Measurements from ENCODE around the gene FSTL3.

FSTL3 gene

GRCh38 chr19:645912-646778 is 30.0 kb upstream of the FSTL3 start:
- no peak for DNase-seq (ENCODE audit: low read depth in 2 of 2)

GRCh38 chr19:646779-647565 is 29.2 kb upstream of the FSTL3 start:
- no peak for DNase-seq (ENCODE audit: low read depth in 2 of 2)

- no peak for DNase-seq (ENCODE audit: low read depth in 2 of 2)
Observed at GRCh38 chr19:647566-648284, 28.5 kb upstream of the FSTL3 start.

- DNase-seq (ENCODE audit: low read depth in 2 of 2) = no peak
Observed at GRCh38 chr19:648305-648704, 27.9 kb upstream of the FSTL3 start.

GRCh38 chr19:648904-649801 is 27.0 kb upstream of the FSTL3 start:
- no peak for DNase-seq (ENCODE audit: low read depth in 2 of 2)

- no peak for DNase-seq (ENCODE audit: low read depth in 2 of 2)
Observed at GRCh38 chr19:650121-650520, 26.1 kb upstream of the FSTL3 start.

- DNase-seq (ENCODE audit: low read depth in 2 of 2) = no peak
Observed at GRCh38 chr19:651114-651818, 24.9 kb upstream of the FSTL3 start.

- DNase-seq (ENCODE audit: low read depth in 2 of 2) = no peak
Observed at GRCh38 chr19:651991-652390, 24.2 kb upstream of the FSTL3 start.

GRCh38 chr19:652467-653389 is 23.5 kb upstream of the FSTL3 start:
- DNase-seq (ENCODE audit: low read depth in 2 of 2) = no peak

GRCh38 chr19:653425-653824 is 22.8 kb upstream of the FSTL3 start:
- DNase-seq (ENCODE audit: low read depth in 2 of 2) = no peak

- no peak for DNase-seq (ENCODE audit: low read depth in 2 of 2)
Observed at GRCh38 chr19:655691-656090, 20.5 kb upstream of the FSTL3 start.

GRCh38 chr19:656751-657559 is 19.2 kb upstream of the FSTL3 start:
- no peak for DNase-seq (ENCODE audit: low read depth in 2 of 2)

GRCh38 chr19:657611-658010 is 18.6 kb upstream of the FSTL3 start:
- DNase-seq (ENCODE audit: low read depth in 2 of 2) = no peak

GRCh38 chr19:658059-658839 is 17.9 kb upstream of the FSTL3 start:
- DNase-seq (ENCODE audit: low read depth in 2 of 2) = no peak

GRCh38 chr19:658916-659839 is 17.0 kb upstream of the FSTL3 start:
- DNase-seq (ENCODE audit: low read depth in 2 of 2) = no peak

GRCh38 chr19:660793-661426 is 15.3 kb upstream of the FSTL3 start:
- no peak for DNase-seq (ENCODE audit: low read depth in 2 of 2)

Measured in fibroblast of skin of left biceps (primary cell).